HG03064 (cell line): ENCODE data around the gene ACTRT2.

Source experiments
- ATAC-seq: cut with Tn5 transposase; IDR thresholded peaks from one replicate; pipeline ENCODE4 v1.9.1; 2021; ENCODE audit warnings: low read depth; ENCODE audit not compliant: unreplicated experiment

ACTRT2 gene

GRCh38 chr1:3029991-3030662, 8.9 kb downstream of the ACTRT2 start:
- ATAC-seq, result no peak

- ATAC-seq, result no peak
Measured at GRCh38 chr1:3030663-3031381, 9.6 kb downstream of the ACTRT2 start.

GRCh38 chr1:3031401-3032221, 10.3 kb downstream of the ACTRT2 start:
- ATAC-seq, result no peak

GRCh38 chr1:3032371-3033039, 11.2 kb downstream of the ACTRT2 start:
- no peak for ATAC-seq

- ATAC-seq, result no peak
Measured at GRCh38 chr1:3033040-3033789, 11.9 kb downstream of the ACTRT2 start.

GRCh38 chr1:3033790-3034090, 12.5 kb downstream of the ACTRT2 start:
- ATAC-seq, result no peak

GRCh38 chr1:3034162-3034561, 12.9 kb downstream of the ACTRT2 start:
- no peak for ATAC-seq

- ATAC-seq, result no peak
Measured at GRCh38 chr1:3034728-3035562, 13.7 kb downstream of the ACTRT2 start.

GRCh38 chr1:3035563-3036446, 14.5 kb downstream of the ACTRT2 start:
- ATAC-seq, result no peak

GRCh38 chr1:3036447-3037280, 15.4 kb downstream of the ACTRT2 start:
- no peak for ATAC-seq

- no peak for ATAC-seq
Measured at GRCh38 chr1:3037281-3038040, 16.2 kb downstream of the ACTRT2 start.

GRCh38 chr1:3038113-3038551, 16.9 kb downstream of the ACTRT2 start:
- no peak for ATAC-seq

- no peak for ATAC-seq
Measured at GRCh38 chr1:3038571-3039181, 17.4 kb downstream of the ACTRT2 start.

GRCh38 chr1:3040004-3040403, 18.7 kb downstream of the ACTRT2 start:
- no peak for ATAC-seq

- ATAC-seq, result no peak
Measured at GRCh38 chr1:3042481-3042880, 21.2 kb downstream of the ACTRT2 start.

- no peak for ATAC-seq
Measured at GRCh38 chr1:3049164-3049563, 27.9 kb downstream of the ACTRT2 start.
